GM15510 (cell line): ENCODE measurements around the gene FAM151B.

ENCODE experiments used
- POLR2A ChIP-seq: IDR thresholded peaks from 3 replicates; pipeline ENCODE4 v1.6.1; 2011; ENCODE audit warnings: borderline replicate concordance; ENCODE audit not compliant: insufficient read length; ENCODE audit errors: extremely low read depth

FAM151B gene

GRCh38 chr5:80487829-80488721 is at the start of gene FAM151B:
Gene FAM151B, plus strand, starts transcription at chr5:80488100. Its CDS starts 24 bp downstream, at chr5:80488124.
- TF ChIP-seq POLR2A = no peak

- no peak for TF ChIP-seq POLR2A
Measured at GRCh38 chr5:80438739-80439138, 49.2 kb upstream of the FAM151B start.

GRCh38 chr5:80439213-80439612 is 48.7 kb upstream of the FAM151B start:
- TF ChIP-seq POLR2A = no peak

- no peak for TF ChIP-seq POLR2A
Measured at GRCh38 chr5:80442742-80443141, 45.2 kb upstream of the FAM151B start.

GRCh38 chr5:80453366-80453765 is 34.5 kb upstream of the FAM151B start:
- TF ChIP-seq POLR2A = no peak

GRCh38 chr5:80463269-80463668 is 24.6 kb upstream of the FAM151B start:
- TF ChIP-seq POLR2A = no peak

- no peak for TF ChIP-seq POLR2A
Measured at GRCh38 chr5:80466669-80467485, 21.0 kb upstream of the FAM151B start.

GRCh38 chr5:80468131-80468530 is 19.8 kb upstream of the FAM151B start:
- TF ChIP-seq POLR2A = no peak

GRCh38 chr5:80474929-80475328 is 13.0 kb upstream of the FAM151B start:
- no peak for TF ChIP-seq POLR2A

- TF ChIP-seq POLR2A = no peak
Measured at GRCh38 chr5:80479713-80480112, 8.2 kb upstream of the FAM151B start.

- TF ChIP-seq POLR2A = no peak
Measured at GRCh38 chr5:80480354-80480753, 7.5 kb upstream of the FAM151B start.

- TF ChIP-seq POLR2A = no peak
Measured at GRCh38 chr5:80481019-80481893, 6.6 kb upstream of the FAM151B start.

GRCh38 chr5:80482578-80482977 is 5.3 kb upstream of the FAM151B start:
- no peak for TF ChIP-seq POLR2A

- no peak for TF ChIP-seq POLR2A
Measured at GRCh38 chr5:80483636-80484232, 4.2 kb upstream of the FAM151B start.

GRCh38 chr5:80487444-80487828 is 464 bp upstream of the FAM151B start:
- TF ChIP-seq POLR2A = no peak

GRCh38 chr5:80491296-80491695 is 3.4 kb downstream of the FAM151B start:
- TF ChIP-seq POLR2A = no peak
